ENCODE results near the gene NREP.
A peak's percentile ranks its signal among the peaks of the same experiment; 100 is the strongest.

NREP gene

GRCh38 chr5:111756581-111757354, at the start of gene NREP:
NREP (minus strand) TSS chr5:111757194; CDS start chr5:111755772, 1,422 bp downstream.
- DNase-seq = peak in 1 of 2 donors; percentile 6

- no peak for DNase-seq
These were observed 49.8 kb upstream of the NREP start for GRCh38 chr5:111806753-111807152.

- DNase-seq = no peak
These were observed 49.2 kb upstream of the NREP start for GRCh38 chr5:111806156-111806555.

GRCh38 chr5:111805071-111805470, 48.1 kb upstream of the NREP start:
- no peak for DNase-seq

- DNase-seq = no peak
These were observed 43.4 kb upstream of the NREP start for GRCh38 chr5:111800351-111800750.

- DNase-seq = no peak
These were observed 38.1 kb upstream of the NREP start for GRCh38 chr5:111795142-111795541.

- DNase-seq = no peak
These were observed 35.6 kb upstream of the NREP start for GRCh38 chr5:111792471-111793058.

GRCh38 chr5:111790295-111790694, 33.3 kb upstream of the NREP start:
- no peak for DNase-seq

GRCh38 chr5:111787006-111787405, 30.0 kb upstream of the NREP start:
- no peak for DNase-seq

GRCh38 chr5:111784491-111785181, 27.6 kb upstream of the NREP start:
- no peak for DNase-seq

- no peak for DNase-seq
These were observed 26.5 kb upstream of the NREP start for GRCh38 chr5:111783537-111783936.

GRCh38 chr5:111782216-111782615, 25.2 kb upstream of the NREP start:
- no peak for DNase-seq

- DNase-seq = no peak
These were observed 24.2 kb upstream of the NREP start for GRCh38 chr5:111781200-111781599.

- no peak for DNase-seq
These were observed 22.9 kb upstream of the NREP start for GRCh38 chr5:111779922-111780292.

GRCh38 chr5:111779260-111779921, 22.4 kb upstream of the NREP start:
- no peak for DNase-seq

- DNase-seq = no peak
These were observed 20.2 kb upstream of the NREP start for GRCh38 chr5:111776913-111777781.

- no peak for DNase-seq
These were observed 18.2 kb upstream of the NREP start for GRCh38 chr5:111775224-111775623.

- DNase-seq = no peak
These were observed 17.5 kb upstream of the NREP start for GRCh38 chr5:111774525-111774924.

GRCh38 chr5:111772456-111773122, 15.6 kb upstream of the NREP start:
- DNase-seq = no peak

- DNase-seq = no peak
These were observed 12.5 kb upstream of the NREP start for GRCh38 chr5:111769541-111769940.

- no peak for DNase-seq
These were observed 8.9 kb upstream of the NREP start for GRCh38 chr5:111765613-111766571.
